ENCODE measurements around the gene PNMA8B.

PNMA8B gene

GRCh38 chr19:46453661-46454060, 42.0 kb downstream of the PNMA8B start:
- in situ Hi-C loops (cut with MboI; ENCODE audit: low pct_unique_long_range_greater_than_20kb, low sequenced_read_pairs, unreplicated experiment) = no loop called here
- TF ChIP-seq CTCF (IDR thresholded peaks at IDR 0.05; ENCODE audit: extremely low read depth, insufficient read depth, missing control alignments) = no peak
- no peak for DNase-seq (ENCODE audit: low spot score)

GRCh38 chr19:46452186-46452585, 43.5 kb downstream of the PNMA8B start:
- no peak for TF ChIP-seq CTCF (IDR thresholded peaks at IDR 0.05; ENCODE audit: extremely low read depth, insufficient read depth, missing control alignments)
- no peak for DNase-seq (ENCODE audit: low spot score)
- in situ Hi-C loops (cut with MboI; ENCODE audit: low pct_unique_long_range_greater_than_20kb, low sequenced_read_pairs, unreplicated experiment) = no loop called here

GRCh38 chr19:46451352-46451751, 44.3 kb downstream of the PNMA8B start:
- TF ChIP-seq CTCF (IDR thresholded peaks at IDR 0.05; ENCODE audit: extremely low read depth, insufficient read depth, missing control alignments) = no peak
- in situ Hi-C loops (cut with MboI; ENCODE audit: low pct_unique_long_range_greater_than_20kb, low sequenced_read_pairs, unreplicated experiment) = no loop called here
- no peak for DNase-seq (ENCODE audit: low spot score)

GRCh38 chr19:46450737-46451136, 44.9 kb downstream of the PNMA8B start:
- no peak for DNase-seq (ENCODE audit: low spot score)
- in situ Hi-C loops (cut with MboI; ENCODE audit: low pct_unique_long_range_greater_than_20kb, low sequenced_read_pairs, unreplicated experiment) = no loop called here
- no peak for TF ChIP-seq CTCF (IDR thresholded peaks at IDR 0.05; ENCODE audit: extremely low read depth, insufficient read depth, missing control alignments)

GRCh38 chr19:46449228-46449627, 46.4 kb downstream of the PNMA8B start:
- no peak for TF ChIP-seq CTCF (IDR thresholded peaks at IDR 0.05; ENCODE audit: extremely low read depth, insufficient read depth, missing control alignments)
- in situ Hi-C loops (cut with MboI; ENCODE audit: low pct_unique_long_range_greater_than_20kb, low sequenced_read_pairs, unreplicated experiment) = no loop called here
- DNase-seq (ENCODE audit: low spot score) = no peak

- TF ChIP-seq CTCF (IDR thresholded peaks at IDR 0.05; ENCODE audit: extremely low read depth, insufficient read depth, missing control alignments) = no peak
- in situ Hi-C loops (cut with MboI; ENCODE audit: low pct_unique_long_range_greater_than_20kb, low sequenced_read_pairs, unreplicated experiment) = no loop called here
- no peak for DNase-seq (ENCODE audit: low spot score)
Measured at GRCh38 chr19:46448601-46449000, 47.1 kb downstream of the PNMA8B start.

GRCh38 chr19:46447824-46448223, 47.8 kb downstream of the PNMA8B start:
- no peak for TF ChIP-seq CTCF (IDR thresholded peaks at IDR 0.05; ENCODE audit: extremely low read depth, insufficient read depth, missing control alignments)
- no peak for DNase-seq (ENCODE audit: low spot score)
- in situ Hi-C loops (cut with MboI; ENCODE audit: low pct_unique_long_range_greater_than_20kb, low sequenced_read_pairs, unreplicated experiment) = no loop called here

Data from GM13977 (cell line).